SIG-M5 treated with dmso at 0.1 percent for 504 hours (cell line): ENCODE data around the gene CBX8.

Experiments used
- DNase-seq: peaks from one replicate; lab custom pipeline; 2025; ENCODE audit not compliant: unreplicated experiment; lab: John Stamatoyannopoulos, UW

Gene CBX8

GRCh38 chr17:79796763-79797491 is at the start of gene CBX8:
Gene CBX8 (minus strand): TSS chr17:79797077. CDS start chr17:79796998, 79 bp downstream.
- DNase-seq = peak; percentile 99

DNA sequence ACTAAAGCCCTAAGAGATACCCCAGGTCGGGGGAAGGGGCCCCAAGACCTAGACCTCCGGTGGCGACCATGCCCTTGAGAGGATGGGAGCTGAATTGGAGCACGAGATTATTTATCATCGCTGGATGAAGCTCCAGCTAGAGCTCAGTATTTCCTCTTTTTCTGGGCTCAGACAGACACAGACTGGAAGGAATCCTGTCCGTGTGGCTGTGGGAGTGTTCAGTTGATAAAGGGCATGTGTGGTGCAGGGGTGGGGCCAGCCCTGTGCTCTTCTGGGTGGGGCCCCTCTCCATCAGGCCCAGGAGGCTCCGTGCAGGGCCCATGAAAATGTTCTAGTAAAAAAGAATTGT is 48.7 kb upstream of the CBX8 start:
- peak; percentile 71 for DNase-seq

- DNase-seq = no peak
Measured at GRCh38 chr17:79844869-79845600, 48.2 kb upstream of the CBX8 start.

GRCh38 chr17:79843816-79844800 is 47.2 kb upstream of the CBX8 start:
- DNase-seq = no peak

DNA sequence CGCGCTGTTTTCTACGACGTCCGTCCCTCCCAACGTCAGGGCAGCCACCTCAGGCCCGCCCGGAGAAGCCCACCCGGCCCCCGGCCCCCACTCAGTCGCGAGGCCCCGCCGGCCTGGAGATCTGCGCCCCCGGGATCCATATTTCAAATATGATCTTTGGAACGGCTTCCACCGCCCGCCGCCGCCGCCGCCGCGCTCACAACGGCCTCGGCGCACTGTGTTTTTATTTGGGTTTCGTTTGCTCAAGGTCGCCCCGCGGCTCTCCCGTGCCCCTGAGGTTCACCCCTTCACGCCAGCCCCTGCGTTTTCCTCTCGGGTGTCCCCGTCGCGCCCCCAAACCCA is 46.6 kb upstream of the CBX8 start:
- no peak for DNase-seq

GRCh38 chr17:79842656-79843473 is 46.0 kb upstream of the CBX8 start:
- DNase-seq = peak; percentile 34

GRCh38 chr17:79842136-79842655 is 45.3 kb upstream of the CBX8 start:
- DNase-seq = no peak

DNA sequence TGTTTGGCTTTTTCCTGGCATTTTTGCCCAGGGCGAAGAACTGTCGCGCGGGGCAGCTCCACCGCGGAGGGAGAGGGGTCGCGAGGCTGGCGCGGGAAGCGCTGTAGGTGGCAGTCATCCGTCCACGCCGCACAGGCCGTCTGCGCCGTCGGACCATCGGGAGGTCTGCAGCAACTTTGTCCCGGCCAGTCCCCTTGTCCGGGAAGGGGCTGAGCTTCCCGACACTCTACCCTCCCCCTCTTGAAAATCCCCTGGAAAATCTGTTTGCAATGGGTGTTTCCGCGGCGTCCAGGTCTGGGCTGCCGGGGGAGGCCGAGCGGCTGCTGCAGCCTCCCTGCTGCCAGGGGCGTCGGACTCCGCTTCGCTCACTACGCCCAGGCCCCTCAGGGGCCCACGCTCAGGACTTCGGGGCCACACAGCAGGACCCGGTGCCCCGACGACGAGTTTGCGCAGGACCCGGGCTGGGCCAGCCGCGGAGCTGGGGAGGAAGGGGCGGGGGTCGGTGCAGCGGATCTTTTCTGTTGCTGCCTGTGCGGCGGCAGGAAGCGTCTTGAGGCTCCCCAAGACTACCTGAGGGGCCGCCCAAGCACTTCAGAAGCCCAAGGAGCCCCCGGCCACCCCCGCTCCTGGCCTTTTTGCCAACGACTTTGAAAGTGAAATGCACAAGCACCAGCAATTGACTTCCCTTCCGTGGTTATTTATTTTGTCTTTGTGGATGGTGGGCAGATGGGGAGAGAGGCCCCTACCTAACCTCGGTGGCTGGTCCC is 44.7 kb upstream of the CBX8 start:
- no peak for DNase-seq

DNA sequence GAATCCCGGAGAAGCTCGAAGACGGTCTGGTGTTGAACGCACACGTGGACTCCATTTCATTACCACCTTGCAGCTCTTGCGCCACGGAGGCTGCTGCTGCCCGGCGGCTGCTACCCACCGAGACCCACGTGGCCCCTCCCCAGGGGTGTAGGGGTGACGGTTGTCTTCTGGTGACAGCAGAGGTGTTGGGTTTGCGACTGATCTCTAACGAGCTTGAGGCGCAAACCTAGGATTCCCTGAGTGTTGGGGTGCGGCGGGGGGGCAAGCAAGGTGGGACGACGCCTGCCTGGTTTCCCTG is 44.1 kb upstream of the CBX8 start:
- no peak for DNase-seq

GRCh38 chr17:79840269-79840988 is 43.6 kb upstream of the CBX8 start:
- peak; percentile 32 for DNase-seq

DNA sequence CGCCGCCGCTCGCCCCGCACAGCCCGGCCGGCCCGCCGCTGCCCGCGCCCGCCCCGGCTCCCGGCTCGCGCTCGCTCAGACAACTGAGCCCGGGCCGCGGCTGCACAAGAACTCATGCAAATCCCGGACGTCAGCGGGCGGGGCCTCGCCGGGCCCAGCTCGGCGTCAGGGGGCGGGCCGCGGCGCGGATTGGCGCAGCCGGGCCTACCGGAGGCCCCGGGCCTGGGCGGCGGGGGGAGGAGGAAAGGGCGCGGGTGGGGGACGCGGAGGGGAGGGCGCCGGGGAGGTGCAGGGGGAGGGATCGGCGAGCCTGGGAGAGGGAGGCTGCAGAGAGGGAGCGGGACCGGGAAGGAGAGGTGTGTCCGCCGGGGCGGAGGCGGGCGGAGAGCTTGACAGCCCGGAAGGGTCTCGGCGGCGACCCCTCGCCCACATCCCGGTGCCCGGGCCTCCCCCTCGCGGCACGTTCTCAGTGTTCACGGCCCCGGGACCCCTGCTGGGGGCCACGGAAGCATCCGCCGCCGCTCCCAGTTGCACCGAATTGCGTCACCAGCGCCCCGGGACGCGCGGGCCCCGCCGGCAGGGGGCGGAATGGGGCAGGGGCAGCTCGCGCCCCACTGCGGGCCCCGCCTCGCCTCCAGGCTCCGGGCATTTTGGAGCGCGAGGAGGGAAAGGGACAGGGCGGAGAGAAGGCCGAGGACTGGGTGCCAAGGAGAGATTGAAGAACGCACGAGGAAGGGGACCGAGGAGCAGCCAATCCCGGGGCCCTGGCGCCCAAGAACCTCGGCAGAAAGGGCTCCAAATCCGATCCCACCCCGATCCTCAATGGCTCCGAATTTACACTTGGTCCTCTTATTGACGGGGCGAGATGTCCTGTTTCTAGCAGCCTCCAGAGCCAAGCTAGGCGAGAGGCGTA is 42.7 kb upstream of the CBX8 start, which contains the start of gene CBX4:
Gene CBX4, minus strand, starts transcription at position 85 of the 913 bp plus-strand sequence. CDS start 189 bp downstream, outside the sequence.
- peak; percentile 91 for DNase-seq

- peak; percentile 71 for DNase-seq
Measured at GRCh38 chr17:79838522-79839274, 41.8 kb upstream of the CBX8 start.

GRCh38 chr17:79837888-79838521 is 41.1 kb upstream of the CBX8 start:
- DNase-seq = no peak

DNA sequence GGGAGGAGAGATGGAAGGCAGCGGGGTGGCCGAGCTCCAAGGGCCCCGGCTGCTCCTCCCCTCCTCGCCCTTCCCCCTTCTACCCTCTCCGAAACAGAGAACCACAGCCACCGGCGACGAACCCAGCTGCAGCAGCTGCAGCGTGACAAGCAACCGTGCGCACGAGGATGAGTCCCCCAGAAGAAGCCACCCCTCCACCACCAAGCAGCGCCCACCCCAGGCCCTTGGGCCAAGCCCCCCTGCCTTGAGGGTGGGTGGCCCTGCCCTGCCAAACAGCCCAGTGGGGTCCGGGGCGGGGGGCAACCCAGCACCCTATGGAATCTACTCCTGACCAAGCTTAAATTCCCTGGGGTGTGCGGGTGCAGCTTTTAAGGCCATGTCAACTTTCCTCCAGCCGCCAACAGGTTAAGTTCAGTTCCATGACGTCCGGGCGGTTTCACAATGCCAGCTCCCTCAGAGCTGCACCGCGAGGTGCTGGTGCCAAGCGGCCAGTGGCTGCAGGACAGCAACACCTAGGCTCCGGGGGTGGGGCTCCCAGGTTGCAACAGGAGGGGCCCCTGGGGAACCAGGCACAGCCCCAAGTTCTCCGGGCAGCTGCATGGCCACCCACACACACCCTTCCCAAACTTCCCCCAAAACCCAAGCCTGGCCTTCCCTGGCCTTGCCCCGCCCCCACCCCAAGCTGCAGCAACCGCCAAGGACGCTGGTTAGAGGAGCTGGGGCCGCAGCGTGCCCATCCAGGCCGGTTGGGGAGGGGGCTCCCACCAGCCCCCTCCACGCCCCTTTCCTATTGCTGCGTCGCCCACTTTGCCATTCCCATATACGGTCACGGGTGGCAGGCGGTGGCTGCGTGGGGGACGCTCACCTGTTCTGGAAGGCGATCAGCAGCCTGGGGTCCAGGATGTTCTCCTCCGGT is 40.4 kb upstream of the CBX8 start:
- DNase-seq = peak; percentile 88

DNA sequence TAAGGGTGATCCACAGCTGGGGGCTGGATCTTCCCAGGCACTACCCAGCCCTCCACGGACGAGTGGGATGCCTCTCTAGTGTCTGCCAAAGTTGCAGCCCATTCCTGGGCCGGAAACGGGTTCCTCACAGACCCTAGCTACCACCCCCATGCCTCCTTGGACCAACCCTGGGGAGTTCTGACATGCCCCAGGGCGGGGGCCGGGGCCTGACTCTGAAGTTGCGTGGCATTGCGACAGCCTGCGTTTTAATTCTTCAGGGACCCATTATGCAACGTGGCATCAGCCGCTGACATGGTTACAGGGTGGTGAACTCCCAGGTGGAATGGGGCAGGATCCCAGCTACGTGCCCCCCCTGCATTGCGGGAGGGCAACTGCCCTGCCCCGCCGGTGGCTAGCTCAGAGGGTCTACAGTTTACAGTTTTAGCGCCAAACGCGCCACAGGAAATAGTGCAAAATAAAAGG is 39.7 kb upstream of the CBX8 start:
- DNase-seq = peak; percentile 88
